Epidermal melanocyte (primary cell): ENCODE measurements around the gene ST6GALNAC4.

Experiments
- DNase-seq: peaks from one replicate; pipeline ENCODE4 v3.0.0; 2011; ENCODE audit warnings: low spot score; ENCODE audit not compliant: insufficient read length

Gene ST6GALNAC4

DNA sequence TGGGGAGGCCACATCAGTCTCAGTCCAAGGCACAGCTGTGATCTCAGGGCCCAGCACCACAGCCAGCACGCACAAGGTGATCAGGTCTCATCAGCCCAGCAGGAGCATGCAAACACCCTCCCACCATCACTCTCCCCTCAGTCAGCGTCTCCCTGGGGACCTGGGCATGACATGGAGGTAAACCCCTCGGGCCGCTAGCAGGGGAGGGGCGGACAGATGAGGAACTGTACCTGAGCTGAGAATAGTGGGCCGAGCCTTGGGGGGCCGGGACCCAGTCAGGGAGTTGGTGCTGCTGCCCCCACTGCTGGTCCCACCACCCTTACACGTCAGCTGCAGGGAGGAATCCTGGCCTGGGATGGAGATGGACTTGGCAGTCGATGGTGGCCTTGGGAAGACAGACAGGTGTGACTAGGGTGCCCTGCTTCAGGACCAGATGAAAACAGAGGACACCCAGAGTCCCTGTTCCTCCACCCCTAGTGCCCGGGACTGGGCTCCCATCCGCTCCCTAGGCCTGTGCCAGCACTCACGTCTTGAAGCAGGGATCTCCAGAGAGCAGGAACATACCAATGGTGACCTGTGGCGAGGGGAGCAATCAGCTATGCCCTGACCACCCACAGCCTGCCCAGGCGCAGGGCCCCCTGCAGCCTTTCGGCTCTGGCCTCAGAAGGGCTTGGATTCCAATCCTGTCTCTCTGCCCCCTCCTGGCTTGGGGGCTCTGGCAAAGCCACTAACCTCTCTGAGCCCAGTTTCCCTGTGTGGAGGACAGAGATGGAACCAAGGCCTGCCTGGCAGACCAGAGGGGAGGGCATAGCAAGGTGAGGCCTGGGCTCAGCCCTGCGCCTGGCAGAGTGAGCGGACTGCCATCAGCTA, 31.2 kb upstream of the ST6GALNAC4 start:
- no peak for DNase-seq

DNA sequence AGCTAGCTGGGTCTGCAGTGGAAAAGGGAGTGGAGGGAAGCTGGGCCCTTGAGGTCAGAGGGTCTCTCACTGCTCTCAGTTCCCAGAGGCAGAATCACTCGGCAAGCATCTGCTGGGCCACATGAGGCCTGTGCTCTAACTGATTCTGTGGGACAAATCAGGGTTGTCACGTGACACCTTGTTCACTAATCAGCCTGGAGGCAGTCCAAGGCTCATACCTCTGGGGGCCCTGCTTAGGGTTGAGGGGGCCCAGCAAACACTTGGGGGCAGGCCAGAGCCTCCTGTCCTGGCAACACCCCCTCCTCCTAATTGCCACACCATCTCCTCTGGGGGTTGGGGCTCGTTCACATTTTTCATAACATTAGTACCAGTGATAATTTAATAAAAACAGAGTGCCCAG, 29.9 kb upstream of the ST6GALNAC4 start:
- DNase-seq: no peak

DNA sequence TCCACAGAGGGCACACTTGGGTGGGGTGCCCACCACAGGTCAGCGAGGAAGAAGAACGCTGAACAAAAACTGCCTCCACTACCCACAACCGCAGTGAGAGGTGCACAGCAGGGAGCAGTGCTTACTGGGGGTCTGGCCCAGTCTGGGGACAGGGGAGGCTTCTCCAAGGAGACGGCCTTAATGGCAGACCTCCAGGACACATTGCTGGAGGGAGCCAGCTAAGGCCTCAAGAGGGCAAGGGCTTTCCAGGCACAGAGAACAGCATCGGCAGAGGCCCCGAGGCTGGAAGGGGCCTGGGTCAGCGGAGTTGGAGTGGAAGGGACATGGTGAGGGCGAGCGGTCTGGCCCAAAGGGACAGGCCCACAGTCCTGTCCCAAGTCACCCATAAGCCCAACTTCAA, 29.1 kb upstream of the ST6GALNAC4 start:
- no peak for DNase-seq

DNA sequence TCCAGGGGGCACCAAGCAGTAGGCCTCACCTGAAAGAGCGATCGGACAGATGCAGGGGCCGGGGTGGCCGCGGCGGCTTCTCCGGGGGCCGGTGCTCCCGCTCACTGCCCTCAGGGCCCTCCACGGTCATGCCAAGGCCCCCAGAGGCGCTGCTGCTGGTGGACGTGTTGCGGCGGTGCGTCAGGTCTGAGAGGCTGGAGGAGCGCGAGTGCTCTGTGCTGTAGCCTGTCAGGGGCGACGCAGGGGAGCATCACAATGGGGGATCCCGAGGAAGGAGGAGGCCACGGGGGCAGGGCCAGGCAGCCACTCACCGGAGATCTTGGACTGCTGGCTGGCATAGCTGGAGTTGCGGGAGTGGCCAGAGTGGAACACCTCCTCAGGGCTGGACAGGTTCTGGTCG, 28.5 kb upstream of the ST6GALNAC4 start:
- no peak for DNase-seq

DNA sequence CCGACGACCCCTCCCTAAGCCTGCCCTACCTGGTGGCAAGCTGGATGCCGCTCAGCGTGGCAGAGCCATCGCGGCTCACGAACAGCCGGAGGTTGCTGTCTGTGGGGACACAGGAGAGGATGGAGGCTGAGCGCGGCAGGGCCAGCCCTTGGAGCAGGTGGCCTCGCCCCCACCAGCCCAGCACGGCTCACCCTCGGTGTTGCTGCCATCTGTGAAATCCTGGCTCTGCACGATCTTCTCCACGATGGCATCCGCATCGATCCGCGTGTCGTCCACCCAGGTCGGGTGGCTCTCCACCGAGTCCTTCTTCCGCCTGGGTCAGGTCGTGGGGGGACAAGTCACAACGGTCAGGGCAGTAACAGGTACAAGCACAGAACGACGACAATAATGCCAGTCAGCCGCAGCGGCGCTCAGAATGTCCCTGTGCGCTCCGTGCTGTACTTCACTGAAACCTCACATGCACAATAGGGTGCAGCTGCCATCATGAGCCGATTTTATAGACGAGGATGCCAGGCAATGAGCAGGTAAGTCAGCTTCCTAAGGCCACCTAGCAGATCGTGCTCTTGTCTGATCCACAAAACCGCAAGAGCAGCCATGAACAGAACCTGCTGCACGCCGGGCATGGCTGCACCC, 27.9 kb upstream of the ST6GALNAC4 start:
- no peak for DNase-seq

DNA sequence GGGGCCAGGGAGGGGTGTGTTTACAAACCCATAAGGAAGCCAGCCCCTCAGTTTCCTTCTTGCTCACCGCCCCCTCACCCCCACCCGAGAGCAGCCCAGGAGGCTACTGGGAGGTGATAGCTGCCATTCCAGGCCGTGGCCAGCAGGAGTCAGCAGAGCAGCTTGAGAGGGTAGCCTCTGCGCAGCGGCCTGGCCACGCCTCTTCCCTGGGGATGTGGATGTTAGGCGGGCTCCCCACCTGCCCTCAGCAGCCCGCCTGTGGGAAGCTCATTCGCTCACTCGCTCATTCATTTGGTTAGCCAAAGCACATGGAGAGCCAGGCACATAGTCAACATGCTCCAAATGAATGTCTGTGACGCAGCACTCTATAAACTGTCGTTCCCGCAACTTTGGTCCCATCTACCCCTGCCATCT, 26.9 kb upstream of the ST6GALNAC4 start:
- peak; percentile 64 for DNase-seq

DNA sequence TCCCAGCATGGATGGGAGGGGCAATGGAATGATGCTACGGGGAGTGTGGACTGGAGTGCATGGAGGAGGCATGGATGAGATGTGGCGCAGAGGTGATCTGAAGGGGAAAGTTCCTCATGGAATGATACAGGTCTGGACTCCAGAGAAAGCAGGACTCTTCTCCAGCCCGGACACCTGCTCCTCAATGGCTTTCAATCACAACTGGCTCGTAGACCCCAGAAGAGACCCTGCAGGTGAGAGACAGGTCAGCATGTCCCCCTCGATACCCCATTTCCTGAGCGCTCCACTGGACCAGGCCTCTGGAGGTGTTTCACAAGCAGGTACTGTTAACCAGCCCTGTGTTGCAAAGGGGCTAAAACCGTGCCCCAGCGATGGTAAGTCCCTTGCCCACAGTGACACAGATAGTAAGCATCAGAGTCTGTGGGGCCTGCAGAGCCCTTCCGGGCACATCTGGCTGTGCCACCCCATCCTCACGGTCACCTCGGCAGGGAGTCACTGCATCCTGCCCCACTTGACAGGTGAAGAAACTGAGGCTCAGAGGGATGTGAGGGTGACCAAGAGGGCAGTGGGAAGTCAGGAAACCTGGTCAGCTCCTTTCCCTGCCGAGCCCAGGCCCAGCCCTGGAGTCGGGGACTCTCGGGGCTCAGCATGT, 26.3 kb upstream of the ST6GALNAC4 start:
- DNase-seq: no peak

DNA sequence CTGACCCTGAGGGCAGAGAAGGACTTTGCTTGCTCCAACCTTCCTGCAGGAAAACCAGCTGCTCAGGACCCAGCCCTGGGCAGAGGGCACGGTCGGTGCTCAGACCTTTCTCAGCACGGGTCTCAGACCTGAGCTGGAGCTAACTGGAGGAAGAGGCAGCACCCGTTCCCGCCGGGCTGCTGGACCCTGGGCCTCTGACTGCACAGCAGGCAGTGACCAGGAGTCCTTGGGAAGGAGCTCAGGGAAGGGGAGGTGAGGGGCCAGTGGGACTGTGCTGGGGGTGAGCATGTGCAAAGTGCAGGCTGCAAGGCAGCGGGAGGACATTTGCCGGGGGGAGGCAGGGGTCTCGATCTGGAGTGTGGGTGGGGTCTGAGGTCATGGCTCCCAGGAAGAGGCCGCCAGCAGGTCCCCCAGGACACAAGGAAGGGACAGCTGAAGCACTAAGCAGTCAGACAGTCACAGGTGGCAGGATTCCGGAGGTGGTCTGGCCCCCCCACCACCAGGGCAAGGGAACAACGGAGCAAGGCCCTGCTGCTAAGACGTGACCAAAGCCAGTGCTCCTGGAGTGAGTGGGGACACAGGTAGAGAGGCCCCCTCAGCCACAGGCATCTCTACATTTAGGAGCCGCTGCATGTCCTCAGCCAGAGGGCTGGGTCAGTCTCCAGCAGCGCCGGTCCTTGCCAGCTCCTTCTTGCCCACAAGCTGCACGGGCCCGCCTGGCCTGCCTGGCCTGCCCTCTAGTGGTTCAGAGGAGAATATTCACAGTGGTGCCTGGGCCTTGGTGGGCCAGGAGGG, 25.6 kb upstream of the ST6GALNAC4 start:
- no peak for DNase-seq

DNA sequence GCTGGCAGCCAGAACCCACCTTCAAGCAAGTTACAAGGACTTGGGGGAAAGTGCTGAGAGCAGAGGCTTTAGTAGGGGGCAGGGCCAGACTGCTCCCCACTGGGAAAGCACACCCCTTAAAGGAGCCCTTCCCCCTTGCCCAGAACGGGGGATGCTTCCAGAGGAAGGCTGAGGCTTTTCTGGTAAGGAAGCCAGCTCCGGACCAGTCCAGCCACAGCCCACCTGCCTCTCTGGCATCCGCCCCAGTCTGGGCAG, 25.0 kb upstream of the ST6GALNAC4 start:
- no peak for DNase-seq

DNA sequence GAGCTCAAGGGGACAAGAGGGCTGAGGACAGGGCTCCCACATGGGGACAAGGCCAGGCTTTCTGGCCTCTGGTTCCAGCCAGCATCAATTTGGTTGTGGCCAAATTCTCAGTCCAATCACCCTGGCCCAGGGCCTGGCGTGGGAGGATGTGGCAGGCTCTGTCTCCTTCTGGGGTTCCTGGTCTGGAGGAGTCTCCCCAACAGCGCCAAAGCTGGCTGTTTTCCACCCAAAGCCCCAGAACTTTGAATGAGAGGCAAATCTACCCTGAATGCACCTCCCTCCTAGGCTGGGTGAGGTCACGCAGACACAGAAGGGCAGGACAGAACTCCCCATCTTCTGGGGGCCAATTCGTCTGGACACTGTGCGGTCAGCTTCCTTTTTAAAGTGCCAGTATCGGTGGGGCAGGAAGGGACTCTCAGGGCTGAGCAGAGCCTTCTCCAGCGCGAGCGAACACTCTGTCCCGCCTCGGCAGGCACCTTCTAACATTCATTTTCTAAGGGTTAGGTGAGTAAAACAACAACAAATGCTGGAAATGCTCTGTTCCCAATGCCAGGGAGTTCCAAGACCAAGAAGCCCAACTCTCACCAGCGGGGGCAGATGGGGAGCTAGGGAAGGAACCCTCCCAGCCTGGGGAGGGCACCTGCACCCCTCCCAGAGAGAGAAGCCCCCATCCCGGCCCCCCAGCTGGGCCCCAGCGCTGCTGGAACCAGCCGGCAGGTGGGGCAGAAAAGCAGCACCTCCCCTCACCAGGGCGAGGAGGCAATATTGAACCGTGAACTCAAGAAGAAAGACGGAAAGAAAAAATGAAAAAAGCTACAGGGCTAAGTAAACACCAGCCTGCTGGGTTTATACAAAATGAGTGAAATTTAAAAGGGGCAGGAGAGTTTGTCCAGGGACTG, 24.5 kb upstream of the ST6GALNAC4 start:
- DNase-seq: no peak

DNA sequence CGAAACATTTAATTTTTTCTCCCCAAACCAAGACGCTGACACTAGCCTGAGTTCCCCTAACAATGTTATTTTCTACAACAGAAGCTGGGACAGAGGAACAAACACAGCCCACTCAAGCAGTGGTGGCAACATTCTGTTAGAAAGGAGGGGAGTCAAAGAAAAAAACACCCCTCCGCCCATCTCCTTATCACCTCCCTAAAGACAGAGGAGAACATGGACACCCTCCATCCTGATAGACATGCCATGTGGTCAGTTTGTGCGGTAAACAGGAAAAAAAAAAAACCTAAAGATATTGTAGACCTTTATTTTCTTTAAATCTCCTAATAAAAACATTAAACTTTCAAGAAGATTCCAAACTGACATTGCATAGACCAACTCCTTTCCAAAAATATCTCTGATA, 23.8 kb upstream of the ST6GALNAC4 start:
- no peak for DNase-seq

DNA sequence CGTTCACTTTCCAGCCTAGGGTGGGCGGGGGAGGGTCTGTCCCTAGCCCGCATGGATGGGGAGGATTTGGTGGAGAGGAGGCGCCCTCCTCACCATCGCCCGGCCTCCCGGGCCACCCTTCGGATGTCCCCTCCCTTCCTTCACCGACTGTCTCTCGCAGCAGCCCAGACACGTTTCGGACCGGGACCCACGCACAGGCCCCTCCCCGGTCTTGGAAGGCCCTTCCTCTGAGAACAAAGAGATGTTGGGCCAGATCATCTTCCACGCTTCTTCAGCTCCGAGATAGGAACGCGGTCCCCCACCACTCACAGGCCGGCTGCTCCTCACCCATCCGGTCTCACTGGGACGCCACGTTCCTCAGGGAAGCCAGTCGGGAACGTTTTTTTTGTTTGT, 21.5 kb upstream of the ST6GALNAC4 start:
- DNase-seq: no peak

DNA sequence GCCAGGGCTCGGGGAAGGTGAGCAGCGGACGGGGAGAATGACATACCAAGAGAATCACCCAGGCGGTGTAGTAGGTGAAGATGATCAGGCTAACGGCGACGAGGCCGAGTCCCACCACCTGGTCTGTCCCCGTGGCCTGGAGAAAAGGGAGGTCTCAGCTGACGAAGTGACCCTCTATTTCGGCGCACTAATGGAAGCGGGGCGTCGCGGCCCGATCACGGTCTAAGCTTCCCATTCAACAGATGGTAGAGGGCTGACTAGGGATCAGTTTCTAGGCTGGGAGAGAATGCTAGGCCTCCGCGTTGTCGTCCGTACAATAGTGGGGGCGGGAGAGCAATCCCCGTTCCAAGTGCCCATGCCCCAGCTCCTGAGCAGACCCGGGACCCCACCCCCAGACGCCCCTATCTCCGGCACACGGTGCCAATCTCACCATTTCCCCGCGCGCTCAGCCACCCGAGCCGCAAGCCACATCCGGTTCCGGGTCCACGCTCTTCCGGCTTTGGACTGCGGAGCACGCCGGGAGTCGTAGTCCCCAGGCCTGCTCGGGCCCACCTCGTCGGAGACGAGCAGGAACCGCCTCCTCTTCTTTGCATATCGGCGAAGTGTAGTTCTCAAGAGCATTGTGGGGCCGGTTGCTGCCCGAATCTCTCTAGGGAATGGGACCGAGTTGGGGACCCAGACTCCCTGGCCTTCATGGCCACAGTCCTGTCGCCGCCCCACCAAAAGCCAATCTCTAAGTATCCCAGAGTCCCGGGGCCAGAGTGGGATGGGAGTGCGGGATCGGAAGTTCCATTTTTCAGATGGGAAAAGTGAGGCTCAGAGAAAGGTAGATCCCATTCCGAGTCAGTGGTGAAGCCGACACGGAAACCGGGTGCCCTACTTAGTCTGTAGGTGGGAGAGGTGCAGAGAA, 20.8 kb upstream of the ST6GALNAC4 start, which contains the start of gene DPM2:
DPM2 (minus strand) TSS at position 467 of the 910 bp plus-strand sequence; CDS start at position 433, 34 bp downstream.
- DNase-seq: peak; percentile 97

DNA sequence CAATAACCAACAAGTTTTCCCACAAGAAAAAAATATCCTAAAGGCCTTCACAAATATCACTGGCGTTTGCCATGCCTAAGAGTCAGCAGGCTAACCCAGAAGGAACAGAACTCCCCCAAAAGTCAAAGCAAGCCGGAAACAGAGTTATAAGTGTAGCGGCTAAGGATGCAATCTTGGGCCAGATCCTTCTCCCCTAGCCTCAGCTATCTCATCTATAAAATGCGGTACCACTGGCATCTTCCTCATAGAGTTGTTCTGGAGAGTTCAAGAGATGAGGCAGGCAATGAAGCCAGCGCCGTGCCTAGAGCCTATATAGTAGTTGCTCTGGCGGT, 20.2 kb upstream of the ST6GALNAC4 start:
- DNase-seq: no peak

DNA sequence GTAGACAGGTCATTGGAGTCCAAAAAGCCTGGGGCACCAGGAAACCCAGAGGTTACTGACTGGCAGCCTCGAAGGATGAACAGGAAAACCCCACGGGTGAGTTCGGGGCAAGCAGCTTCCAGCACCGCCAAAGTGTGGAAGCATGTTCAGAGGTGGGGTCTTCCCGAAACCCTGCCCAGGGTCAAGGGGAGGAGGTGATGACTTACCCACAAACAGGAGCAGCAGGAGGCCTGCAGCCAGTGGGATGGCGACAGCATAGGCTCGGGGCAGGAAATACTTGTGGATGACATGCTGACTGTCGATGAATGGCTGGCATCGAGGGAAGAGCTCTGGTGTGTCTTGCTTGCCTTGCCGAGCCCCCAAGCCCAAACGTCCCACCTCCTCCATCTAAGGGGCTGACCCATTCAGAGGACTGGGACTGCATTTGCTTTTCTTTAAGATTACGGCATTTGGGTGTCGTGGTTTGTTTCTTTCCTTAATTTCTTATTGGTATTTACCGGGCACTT, 19.6 kb upstream of the ST6GALNAC4 start:
- DNase-seq: no peak

DNA sequence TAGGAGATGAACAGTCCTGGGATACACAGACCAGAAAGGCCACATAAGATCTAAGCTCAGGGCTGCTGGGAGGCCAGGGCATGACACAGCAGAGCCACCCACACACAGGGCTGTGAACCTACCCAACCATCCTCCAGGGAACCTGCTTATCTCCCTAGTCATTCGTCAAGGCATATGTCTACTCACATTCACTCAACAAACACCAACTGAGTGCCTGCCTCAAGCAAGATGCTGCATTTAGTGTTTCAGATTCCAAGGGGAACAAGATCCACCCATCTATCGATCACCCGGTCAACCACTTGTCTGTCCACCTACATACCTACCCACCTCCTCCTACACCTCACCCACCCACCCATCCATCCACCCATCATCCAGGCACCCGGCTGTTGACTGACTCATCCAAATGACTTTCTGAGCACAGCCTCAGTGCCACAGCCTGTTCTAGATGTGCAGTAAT, 19.0 kb upstream of the ST6GALNAC4 start:
- no peak for DNase-seq

DNA sequence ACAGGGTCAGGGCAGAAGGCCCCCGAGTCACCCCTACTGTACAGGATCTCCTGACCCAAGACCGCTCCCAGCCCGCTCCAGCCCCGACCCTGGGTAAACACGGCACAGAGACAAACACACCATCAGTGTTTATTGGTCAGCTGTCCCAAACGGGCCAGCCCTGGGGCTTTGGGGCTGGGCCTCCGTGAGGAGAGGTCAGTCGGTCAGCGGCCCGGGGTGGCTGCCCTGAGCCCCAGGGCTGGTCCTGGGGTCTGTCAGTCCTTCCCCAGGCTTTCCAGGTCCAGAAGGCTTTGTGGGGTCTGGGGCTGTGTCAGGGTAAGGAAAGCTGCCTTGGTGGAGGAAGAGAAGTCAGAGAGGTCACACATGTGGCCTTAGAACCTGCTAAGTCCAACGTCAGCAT, 18.1 kb upstream of the ST6GALNAC4 start:
- no peak for DNase-seq

DNA sequence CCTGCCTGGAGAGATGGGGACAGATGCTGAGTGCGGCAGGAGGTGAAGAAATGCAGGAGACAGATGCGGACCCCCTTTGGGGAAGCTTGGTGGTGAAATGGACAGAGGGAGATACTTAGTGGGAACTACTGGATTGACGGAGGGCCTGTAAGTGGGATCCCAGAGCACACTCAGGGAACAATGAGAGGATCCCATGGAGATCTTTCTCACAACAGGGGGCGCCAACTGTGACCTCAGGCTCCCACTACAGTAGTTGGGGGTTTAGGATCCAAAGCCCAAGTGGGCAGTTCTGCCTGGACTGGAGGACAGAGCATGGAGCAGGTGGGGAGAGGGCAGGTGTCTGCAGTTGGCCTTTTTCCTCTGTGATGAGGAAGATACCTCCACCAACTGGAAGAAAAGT, 17.4 kb upstream of the ST6GALNAC4 start:
- no peak for DNase-seq

DNA sequence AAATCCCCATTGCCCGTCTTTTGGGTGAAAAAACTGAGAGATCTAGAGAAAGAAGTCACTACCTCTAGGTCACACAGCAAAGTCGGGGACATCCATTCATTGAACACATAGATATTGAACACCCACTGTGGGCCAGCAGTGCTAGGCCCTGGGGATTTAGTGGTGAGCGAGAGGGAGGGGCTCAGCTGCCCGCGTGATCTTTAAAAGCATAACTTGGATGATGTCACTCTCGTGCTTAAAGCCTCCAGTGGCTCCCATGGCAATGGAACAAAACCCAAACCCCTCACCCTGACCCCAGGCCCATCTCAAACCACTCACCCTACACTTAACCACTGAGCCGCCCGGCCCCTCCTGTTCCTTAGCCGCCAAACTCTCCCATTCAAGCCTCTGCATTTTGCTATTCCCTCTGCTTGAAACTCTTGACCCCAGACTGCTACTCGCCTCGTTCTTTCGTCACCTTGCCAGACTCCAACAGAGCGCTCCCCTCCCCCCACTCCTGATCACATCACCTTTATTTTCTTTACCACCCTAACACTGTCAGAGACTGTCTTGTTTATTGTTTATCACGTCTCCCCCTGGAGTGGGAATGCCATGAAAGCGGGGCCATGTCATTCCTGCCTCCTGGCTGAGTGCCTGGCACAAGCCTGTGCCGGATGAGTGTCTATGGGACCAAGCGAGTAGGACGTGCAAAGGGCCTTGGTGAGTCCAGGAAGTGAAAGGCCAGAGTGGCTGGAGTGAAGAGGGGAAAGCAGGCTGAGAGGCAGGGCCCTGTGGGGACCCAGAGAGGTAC, 14.4 kb upstream of the ST6GALNAC4 start:
- peak; percentile 42 for DNase-seq
